Measurements from ENCODE around the gene ELL2. TPM values are rescaled to one million over a fixed set of nuclear protein-coding genes. Genes with fewer than 3 reads are reported as not detected.

ELL2 gene
- total and polyA plus RNA-seq, 9 of the 15 experiments (the other 6 are each of a cell fraction or from before 2014, with no cell fraction given): 4.3 to 18.3 (median 14.5) TPM

DNA sequence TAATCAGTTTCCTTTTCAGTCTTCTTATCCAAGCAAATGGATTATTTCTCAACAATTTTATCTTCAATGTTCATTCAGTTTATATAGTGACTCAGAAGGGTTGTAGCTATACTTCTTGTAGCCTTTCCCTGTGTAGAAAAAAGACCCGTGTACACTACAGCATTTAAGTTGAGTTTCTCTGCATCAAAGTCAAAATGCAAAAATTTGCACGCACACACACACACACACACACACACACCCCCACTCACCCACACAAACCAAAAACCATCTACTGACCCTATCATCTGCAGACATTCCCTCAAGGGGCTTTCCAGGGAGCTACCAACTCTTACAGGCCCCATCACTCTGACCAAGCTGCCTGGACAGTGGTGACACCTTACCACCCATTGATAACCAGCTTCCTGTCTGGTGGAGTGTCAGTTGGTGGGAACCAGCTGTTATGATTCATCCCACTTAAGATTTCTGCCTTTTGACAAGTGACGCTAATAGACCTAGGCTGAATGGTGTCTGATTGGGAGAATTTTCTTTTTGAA lies 12.2 kb upstream of the ELL2 start (continued):
- no peak for TF ChIP-seq MAZ (CRISPR knock-in tag; conservative IDR thresholded peaks at IDR 0.05 in 1 of 2, IDR thresholded peaks at IDR 0.05 in 1 of 2)
- TF ChIP-seq PHTF2 (CRISPR knock-in tag; IDR thresholded peaks at IDR 0.05): no peak
- TF ChIP-seq ZNF696 (CRISPR knock-in tag; conservative IDR thresholded peaks at IDR 0.05): no peak
- TF ChIP-seq ARNT (IDR thresholded peaks at IDR 0.05): 0 out of 4 replicates have a peak, but pooled peaks have one; percentile 27 to 32
- peak in 1 of 2 experiments; percentile 9; a peak in 1 of 4 replicates for TF ChIP-seq NRF1 (conservative IDR thresholded peaks at IDR 0.05 in 1 of 2, IDR thresholded peaks at IDR 0.05 in 1 of 2)
- no peak for TF ChIP-seq PTRF (tag; IDR thresholded peaks at IDR 0.05)
- TF ChIP-seq, protein P1, sequence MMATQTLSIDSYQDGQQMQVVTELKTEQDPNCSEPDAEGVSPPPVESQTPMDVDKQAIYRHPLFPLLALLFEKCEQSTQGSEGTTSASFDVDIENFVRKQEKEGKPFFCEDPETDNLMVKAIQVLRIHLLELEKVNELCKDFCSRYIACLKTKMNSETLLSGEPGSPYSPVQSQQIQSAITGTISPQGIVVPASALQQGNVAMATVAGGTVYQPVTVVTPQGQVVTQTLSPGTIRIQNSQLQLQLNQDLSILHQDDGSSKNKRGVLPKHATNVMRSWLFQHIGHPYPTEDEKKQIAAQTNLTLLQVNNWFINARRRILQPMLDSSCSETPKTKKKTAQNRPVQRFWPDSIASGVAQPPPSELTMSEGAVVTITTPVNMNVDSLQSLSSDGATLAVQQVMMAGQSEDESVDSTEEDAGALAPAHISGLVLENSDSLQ (IDR thresholded peaks at IDR 0.05): peak; percentile 78
- TF ChIP-seq FOXM1 (IDR thresholded peaks at IDR 0.05; ENCODE audit: low read depth): peak; percentile 91
- TF ChIP-seq FOXM1 (CRISPR knock-in tag; IDR thresholded peaks at IDR 0.05; ENCODE audit: low read depth): no peak
- TF ChIP-seq, protein P2, sequence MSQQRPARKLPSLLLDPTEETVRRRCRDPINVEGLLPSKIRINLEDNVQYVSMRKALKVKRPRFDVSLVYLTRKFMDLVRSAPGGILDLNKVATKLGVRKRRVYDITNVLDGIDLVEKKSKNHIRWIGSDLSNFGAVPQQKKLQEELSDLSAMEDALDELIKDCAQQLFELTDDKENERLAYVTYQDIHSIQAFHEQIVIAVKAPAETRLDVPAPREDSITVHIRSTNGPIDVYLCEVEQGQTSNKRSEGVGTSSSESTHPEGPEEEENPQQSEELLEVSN (IDR thresholded peaks at IDR 0.05; ENCODE audit: borderline replicate concordance in 1 of 2, extremely low read depth in 1 of 2, insufficient read depth in 1 of 2, insufficient read length in 1 of 2, low read depth in 1 of 2, low read length in 1 of 2, poor library complexity in 1 of 2, severe bottlenecking in 1 of 2): no peak
- TF ChIP-seq, protein P3, sequence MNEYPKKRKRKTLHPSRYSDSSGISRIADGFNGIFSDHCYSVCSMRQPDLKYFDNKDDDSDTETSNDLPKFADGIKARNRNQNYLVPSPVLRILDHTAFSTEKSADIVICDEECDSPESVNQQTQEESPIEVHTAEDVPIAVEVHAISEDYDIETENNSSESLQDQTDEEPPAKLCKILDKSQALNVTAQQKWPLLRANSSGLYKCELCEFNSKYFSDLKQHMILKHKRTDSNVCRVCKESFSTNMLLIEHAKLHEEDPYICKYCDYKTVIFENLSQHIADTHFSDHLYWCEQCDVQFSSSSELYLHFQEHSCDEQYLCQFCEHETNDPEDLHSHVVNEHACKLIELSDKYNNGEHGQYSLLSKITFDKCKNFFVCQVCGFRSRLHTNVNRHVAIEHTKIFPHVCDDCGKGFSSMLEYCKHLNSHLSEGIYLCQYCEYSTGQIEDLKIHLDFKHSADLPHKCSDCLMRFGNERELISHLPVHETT (CRISPR knock-in tag; conservative IDR thresholded peaks at IDR 0.05 in 1 of 2, IDR thresholded peaks at IDR 0.05 in 1 of 2): 0 out of 4 replicates have a peak, but pooled peaks of 1 of the 2 experiments have one; percentile 33
- TF ChIP-seq, protein P4, sequence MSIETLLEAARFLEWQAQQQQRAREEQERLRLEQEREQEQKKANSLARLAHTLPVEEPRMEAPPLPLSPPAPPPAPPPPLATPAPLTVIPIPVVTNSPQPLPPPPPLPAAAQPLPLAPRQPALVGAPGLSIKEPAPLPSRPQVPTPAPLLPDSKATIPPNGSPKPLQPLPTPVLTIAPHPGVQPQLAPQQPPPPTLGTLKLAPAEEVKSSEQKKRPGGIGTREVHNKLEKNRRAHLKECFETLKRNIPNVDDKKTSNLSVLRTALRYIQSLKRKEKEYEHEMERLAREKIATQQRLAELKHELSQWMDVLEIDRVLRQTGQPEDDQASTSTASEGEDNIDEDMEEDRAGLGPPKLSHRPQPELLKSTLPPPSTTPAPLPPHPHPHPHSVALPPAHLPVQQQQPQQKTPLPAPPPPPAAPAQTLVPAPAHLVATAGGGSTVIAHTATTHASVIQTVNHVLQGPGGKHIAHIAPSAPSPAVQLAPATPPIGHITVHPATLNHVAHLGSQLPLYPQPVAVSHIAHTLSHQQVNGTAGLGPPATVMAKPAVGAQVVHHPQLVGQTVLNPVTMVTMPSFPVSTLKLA (conservative IDR thresholded peaks at IDR 0.05): no peak; a peak in 1 of 4 replicates

Data from K562 (cell line).